Measurements from ENCODE around the gene SLC35B1.
"Not testable (repeated sequence)": the region's sequence is repeated elsewhere in the genome, so short reads cannot be mapped to it uniquely, and the experiment has no call there.

SLC35B1 gene

DNA sequence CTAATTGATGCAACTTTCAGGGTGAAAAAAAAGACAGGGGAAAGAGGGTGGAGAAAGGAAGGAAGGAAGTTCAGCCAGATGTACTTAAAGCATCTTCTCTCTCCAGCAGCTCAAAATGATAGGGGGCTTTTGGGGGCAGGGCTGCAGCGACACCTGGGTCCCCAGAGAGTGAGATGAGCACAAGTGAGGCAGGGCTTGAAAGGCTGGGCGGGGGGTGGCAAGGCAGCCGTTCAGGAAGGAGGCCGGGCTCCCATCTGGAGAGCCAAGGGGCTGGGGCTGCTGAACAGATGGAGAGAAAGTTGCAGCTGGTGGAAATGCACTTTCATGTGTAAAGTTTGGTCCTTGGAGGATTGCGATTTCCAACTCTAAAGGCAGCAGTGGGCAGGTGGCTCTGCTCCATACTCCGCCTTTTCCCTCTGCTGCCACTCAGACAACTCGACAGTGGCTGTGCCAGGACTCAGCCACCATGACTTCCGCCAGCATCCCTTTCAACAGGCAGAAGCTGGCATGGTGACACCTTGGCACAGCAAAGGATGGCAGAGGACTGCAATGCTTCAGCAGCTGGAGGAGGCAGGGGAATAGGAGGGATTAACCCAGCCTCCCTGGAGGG lies 7.7 kb downstream of the SLC35B1 start:
- DNase-seq (ENCODE audit: low spot score): no peak

DNA sequence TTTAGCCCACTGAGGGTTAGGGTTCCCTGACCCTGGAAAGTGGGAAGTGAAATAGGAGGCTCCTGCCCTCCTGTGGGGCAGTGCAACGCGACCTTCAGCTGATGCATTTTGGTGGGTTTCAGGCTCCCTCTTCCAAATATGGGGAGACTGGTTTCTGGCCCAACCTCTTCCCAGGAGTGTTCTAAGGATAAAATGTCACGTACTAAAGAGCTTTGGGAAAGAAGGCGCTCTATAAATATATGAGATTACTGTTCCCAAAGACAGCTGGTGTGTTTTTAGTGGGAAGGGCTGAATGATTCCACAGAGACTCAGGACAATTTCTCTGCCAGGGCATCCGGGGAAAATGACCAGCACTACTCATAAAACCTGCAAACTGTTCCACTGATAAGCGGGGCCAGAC lies 9.8 kb downstream of the SLC35B1 start:
- DNase-seq (ENCODE audit: low spot score): no peak

DNA sequence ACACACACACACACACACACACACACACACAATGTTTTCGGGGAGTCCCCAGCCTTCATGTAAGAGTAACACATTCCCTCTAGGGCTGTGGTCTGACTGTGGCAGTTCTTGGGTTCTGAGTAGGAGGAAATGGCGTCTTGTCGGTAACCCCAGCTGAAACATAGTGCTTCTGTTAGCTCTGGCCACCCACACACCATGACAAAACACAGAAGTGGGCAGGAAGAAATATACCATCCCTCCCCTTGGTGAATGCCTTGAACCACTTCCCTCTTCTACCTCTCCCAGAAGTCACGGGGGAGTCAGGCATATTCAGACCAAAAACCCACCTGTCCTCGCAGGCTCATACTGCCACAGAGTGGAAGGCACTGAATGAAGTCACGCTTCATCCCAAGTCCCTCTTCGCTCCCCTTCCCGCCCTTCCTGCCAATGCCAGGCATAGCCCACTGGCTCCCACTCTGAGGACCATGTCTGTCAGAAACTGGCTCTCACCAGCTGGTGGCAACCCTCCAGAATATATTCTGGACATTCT lies 11.5 kb downstream of the SLC35B1 start:
- no peak for DNase-seq (ENCODE audit: low spot score)

DNA sequence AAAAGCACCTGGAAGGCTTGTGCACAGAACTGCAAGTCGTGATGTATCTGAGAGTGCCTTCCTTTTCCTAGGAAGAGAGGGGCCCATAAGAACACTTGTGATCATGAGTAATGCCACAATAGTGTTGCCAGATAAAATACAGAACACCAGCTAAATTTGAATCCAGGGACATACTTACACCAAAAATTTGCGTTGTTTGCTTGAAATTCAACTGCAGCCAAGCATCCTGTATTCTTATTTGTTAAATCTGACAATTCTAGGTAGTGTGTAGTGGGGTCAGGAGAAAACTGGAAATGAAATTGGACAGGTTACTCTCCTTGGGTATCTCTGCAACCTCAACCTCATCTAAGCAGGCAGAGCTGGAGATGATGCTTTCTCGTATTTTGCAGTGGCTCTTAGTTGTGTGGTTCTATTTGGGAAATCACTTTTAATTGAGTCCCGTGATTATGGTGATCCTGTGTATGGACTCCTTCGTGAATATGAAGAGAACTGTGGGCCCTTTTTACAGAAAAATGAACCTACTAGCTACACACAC lies 12.0 kb downstream of the SLC35B1 start:
- DNase-seq (ENCODE audit: low spot score): no peak

DNA sequence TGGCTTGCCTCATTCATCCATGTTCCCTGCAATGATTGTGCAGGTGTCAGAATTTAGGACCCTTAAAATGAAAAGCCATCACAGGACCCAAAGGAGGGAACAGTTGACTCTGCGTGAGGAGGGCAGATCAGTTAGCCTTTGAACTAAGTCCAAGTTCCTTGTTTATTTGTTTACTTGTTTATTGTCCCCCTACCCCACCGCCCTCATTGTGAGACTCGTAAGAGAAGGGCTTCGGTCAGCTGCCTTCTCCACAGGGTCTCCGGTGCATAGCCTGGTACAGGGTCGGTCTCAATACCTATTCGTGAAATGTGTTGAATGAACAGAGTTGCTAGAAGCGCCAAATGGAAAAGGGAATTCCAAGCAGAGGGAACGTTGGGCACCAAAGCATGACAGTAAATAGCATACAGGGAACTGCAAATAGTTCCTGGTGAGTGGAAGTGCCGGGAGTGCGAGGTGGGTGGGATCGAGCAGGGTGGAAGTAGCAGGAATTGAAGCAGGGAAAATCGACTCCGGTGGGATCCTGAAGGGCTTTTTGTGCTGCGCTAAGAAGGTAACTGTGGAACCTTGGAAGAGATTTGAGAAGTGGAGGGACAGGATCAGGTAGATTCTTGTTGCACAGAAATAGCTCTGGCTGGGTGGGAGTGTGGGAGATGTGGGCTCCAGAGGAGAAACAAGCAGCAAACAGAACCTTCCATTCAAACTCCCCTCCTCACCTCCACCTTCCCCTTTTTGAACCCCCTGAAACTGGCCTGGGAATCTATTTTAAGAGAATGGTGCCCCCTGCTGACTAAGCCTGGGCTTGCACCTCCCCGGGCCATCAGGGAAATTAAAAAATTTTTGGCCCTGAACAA lies 12.7 kb downstream of the SLC35B1 start:
- DNase-seq (ENCODE audit: low spot score): no peak

DNA sequence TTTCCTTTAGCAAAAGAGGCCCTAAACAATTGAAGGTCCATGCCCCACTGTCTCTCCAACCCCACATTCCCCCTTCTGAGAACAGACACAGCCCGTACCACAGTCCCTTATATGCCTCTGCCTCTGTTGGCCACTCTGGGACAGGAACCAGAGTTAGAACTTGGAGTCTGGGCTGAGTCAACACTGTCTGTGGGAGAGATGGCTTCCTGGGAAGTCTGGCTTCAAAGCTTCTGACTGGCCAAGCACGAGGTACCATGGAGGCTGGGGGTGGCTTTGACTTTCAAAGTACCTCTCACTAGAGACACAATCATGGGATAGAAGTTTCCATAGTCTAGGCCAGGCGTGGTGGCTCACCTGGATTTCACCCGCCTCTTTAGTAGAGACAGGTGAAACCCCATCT lies 15.0 kb downstream of the SLC35B1 start:
- DNase-seq (ENCODE audit: low spot score): no peak

DNA sequence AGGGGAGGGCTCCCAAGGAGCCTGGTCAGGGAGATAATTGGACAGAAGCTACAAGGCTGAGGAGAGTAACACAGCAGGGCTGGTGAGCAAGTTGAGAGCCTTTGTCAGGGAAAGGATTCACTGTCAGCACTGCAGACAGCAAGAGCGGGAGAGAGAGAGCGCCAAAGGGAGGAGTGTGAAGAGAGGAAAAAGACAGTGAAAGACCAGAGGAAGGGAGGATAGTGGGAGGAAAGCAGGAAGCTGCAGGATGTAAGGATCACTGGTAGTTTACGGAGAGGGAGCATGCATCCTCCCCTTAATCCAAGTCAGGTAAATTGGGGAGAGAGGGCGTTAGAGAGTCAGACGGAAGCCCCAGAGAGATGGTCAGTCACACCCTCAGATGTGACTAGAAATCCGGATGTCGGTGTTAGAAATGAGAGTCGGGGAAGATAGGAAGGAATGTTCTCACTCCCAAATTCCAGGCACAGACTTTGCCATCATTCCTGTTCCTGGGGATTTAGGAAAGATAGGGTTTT lies 16.0 kb downstream of the SLC35B1 start:
- DNase-seq (ENCODE audit: low spot score): no peak

DNA sequence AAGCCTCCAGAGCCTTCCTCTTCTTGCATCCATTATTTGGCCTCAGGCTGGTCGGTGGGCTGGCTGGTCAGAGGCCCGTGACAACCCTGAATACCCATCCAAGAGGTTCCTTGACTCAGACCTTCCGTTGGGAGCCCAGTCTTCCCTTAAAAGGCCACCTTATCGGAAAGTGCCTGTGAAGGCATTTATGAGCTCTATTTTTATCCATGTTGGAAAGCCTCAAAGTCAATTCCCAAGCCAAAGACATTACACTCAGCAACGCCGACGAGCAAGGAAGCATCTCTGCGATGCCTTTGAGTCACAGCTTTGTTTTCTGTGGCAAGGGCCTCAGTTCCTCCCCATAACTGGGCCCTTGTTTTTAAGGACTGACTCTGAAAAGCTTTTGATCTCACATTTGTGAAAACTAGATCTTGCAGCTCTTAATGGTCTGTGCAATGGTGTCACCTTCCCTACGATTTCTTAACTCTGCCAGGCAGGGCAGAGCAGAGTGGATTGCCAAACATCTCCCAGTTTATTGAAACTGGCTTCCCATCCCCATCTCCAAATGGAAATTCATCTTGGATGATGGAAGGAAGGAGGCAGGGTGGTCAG lies 16.6 kb downstream of the SLC35B1 start:
- DNase-seq (ENCODE audit: low spot score): no peak

DNA sequence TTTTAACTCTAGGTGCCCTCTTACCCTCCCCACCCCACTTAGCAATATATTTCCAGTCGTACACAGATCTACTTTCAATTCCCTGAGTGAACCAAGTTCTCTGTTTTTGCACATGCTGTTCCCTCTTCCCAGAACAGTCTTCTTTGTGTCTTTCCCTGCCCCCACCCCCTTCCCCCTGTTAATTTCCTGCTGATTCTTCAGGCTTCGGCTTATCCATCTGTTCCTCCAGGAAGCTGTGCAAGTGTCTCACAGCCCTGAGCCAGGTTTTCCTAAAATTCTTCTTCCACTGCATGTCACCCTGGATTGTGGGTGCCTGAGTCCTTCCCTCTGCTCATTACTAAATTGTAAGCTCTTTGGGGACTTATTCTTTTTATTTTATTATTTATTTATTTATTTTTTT lies 17.5 kb downstream of the SLC35B1 start:
- DNase-seq (ENCODE audit: low spot score): no peak

DNA sequence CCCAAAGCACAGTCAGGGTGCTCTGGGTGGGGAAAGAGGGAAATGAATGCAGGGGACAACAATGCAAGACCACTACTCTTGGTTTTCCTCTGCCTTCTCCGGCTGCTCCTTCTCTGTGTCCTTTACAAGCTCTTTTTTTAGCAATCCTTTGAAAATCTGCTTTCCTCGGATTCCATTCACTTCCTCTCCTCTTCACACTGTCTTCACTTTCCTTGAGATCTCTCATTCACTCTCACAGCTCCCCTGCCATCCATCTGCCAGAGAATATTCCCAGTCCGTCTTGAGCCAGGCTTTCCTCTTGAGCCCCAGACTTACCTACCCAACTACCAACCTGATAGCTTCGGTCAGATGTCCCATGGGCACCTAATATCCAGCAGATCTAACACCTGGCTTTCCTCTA lies 18.9 kb downstream of the SLC35B1 start:
- DNase-seq (ENCODE audit: low spot score): no peak

DNA sequence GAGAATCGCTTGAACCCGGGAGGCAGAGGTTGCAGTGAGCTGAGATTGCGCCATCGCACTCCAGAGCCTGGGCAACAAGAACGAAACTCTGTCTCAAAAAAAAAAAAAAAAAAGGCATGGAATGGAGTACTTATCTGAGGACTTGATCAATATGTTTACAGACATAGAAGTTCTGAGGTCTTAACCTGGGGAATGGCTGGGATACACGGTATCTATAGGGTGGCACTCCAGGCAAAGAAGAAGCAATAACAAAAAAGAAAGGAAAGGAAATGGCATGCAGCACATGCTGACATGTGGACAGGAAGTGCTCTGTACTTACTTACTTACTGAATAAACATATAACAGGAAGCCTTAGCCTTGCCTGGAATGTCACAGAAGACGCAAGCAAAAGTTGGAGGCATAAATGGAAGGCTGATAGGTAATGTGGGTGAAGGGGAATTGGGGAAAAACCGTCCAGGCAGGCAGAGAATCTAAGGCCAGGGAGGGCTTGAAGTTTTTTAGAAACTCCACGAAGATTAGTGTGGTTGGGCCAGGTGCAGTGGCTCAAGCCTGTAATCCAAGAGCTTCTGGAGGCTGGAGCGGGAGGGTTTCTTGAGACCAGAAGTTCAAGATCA lies 19.8 kb downstream of the SLC35B1 start:
- no peak for DNase-seq (ENCODE audit: low spot score)

DNA sequence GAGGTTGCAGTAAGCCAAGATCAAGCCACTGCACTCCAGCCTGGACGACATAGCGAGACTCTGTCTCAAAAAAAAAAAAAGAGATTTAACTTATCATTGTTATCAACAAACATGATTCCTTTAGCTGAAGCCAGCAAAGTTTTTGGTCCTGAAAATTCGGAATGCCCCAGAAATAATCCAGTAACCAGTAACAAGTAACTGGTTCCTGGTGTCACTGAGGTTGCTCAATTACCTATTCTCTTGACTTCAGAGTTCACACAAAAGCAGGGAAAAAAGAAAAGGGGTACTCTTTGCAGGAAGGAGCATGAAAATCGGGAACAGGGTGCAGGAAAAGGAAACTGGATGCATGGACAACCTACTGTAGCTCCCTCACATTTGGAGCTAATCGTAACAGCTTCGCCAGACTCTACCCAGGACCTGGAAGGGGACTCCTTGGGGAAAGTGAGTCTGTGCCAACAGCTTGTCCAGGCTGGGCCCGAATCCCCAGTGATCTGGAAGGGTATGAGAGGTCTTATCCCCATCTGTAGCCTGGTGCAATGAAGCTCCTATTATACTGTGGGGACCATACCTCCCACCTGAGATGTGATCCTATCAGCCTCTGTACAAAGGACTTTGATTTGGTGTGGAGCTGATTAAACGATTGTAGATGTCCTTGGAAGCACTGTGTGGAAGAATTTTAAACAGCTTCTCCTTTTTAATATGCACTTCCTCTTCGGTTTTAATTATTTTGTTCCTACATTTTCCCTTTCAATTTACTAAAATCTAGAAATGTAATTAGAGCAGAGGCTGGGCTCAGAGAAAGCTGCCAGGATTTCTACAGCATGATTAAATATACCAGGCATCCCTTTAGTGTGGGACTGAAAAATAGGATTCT lies 26.4 kb downstream of the SLC35B1 start:
- DNase-seq (ENCODE audit: low spot score): no peak

DNA sequence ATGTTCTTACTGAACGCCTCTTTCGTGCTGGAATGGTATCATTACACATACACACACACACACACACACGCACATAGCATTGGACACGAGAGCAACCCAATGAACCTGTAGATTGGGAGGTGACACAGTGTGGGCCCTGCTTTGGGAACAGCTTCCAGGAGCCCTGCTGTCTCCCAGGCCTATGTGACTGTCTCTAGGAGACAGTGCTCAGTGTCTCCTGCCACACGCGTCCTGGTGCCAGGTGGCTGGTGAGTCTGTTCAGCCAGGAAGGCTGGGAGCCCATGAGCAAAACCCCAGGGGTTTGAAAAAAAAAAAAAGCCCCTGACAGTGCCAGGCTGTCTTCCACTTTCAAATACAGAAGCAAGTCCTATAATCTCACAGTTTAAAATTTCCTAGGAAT lies 27.4 kb downstream of the SLC35B1 start:
- DNase-seq (ENCODE audit: low spot score): no peak

DNA sequence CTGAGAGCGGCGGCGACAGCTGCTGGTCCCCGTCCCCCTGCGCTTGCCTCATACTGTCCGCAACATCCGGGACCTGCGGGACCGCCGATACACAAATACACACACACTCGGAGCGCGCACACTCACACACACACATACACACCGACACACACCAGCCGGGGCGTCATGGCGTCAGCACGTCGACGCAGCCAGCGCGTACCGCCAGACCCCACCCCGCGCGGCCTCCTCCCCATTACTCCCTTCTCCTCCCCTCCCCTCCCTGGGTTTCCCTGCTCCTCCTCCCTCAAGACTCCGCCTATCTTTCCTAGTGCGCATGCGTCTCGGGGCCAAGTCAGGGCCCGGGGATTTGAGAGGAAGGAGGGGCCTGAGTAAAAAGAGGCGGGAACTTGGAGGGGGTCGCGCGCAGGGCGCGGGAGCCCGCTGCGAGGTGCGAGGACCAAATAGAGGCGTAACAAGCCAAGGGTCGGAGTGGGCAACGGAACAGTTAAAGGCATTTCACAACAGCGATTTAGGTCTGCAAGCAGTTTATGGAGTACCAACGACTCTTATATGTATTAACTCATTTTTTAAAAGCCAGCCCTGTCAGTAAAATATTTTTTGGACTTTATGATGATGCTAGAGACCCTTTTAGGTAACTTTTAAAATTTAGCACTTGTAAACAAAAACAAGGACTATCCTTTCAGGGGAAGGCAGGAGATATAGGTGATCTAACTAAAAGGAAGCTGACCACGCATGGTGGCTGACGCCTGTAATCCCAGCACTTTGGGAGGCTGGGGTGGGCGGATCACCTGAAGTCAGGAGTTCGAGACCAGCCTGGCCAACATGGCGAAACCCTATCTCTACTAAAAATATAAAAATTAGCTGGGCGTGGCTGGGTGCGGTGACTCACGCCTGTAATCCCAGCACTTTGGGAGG lies 29.6 kb downstream of the SLC35B1 start, which contains the start of gene SPOP:
Gene SPOP (minus strand): TSS at position 165 of the 915 bp plus-strand sequence. CDS start 55,287 bp downstream, outside the sequence.
- DNase-seq (ENCODE audit: low spot score): peak; percentile 99

DNA sequence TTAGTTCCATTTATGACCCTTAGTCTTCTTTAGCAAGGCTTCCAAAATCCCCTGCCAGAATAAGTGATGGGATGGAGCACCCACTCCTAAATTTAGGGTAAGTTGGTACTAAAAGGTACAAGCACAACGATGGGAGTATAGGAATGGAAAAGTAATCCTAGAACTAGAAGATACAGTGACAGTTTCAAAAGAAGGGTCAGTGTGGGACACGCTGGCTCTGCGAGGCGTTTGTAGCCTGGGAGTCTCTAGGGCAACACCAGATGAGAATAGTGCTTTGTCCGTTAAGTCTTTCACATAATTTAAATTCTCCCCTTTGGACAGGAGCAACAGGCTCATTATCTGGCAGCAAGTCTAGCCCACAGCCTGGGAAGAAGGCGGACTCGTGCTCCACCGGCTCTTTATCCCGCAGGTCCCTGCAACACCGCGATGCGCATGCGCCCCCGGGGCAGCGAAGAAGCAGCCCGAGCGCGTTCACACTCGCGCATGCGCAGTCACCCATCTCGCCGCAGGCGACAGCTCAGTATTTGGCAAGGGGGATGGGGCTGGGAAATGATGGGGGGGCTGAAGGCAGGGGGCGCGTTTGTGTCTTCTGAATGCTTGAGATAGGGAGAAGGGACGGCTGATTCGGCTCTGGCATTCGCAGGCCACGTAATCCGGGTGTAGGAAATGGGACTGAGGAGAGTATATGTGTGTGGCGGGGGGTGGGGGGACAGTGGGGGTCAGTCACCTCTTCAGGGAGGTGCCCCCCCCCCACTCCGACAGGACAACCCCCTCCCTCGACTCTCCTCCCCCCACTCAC lies 30.4 kb downstream of the SLC35B1 start:
- DNase-seq (ENCODE audit: low spot score): peak; percentile 94

DNA sequence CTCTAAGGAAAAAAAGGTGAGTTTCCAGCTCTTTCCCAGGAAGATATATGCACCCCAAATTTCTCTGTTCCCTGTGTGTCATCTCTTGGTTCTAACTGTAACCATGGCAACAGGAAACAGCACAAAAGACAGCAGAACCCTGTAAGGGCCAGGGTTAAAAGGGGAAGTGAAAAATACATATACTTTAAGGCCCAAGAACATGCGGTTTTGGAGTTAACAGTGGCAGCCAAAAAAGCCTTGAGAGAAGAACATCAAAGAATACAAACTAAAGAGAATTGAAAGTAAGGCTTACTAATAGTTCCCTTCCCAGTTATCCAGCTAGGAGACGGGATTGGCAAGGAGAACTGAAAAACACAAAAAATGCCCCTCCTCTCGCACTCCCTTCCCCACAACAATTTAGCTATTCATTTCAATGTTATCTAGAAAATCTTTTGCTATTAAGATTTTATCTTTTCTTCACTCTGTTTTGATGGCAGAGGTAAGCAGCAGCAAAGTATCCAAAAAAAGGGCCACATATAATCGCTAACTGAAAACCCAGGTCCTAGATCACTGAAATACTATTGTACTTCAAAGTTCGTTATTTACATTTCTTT lies 31.4 kb downstream of the SLC35B1 start:
- DNase-seq (ENCODE audit: low spot score): peak; percentile 68

DNA sequence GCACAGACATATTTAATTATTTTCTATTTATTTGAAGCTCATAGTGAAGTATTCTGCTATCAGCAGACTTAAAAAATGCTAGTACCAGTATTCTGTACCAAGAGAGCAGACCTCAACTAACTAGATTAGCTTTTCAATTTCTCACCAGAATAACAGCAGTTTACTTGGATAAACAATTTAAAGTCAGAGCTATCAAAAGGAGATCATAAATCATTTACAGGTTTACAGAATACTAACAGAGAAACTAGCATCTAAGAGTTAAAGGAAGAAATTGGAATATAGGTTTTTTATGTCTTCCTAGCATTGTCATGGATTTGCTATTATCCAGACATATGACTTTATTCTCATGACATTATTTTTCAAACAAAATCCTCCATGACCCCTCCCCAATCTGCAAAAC lies 33.3 kb downstream of the SLC35B1 start:
- no peak for DNase-seq (ENCODE audit: low spot score)

DNA sequence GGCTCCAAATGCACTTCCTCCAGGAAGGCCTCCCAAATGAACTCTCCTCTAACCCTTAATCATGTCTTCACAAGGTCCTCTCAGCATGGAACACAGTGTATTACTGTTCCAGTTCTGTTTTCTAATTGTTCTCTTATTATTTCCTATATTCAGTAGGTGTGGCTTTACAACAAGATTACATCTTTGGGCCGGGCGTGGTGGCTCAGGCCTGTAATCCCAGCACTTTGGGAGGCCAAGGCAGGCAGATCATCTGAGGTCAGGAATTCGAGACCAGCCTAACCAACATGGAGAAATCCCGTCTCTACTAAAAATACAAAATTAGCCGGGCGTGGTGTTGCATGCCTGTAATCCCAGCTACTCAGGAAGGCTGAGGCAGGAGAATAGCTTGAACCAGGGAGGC lies 34.1 kb downstream of the SLC35B1 start:
- not testable (repeated sequence) for DNase-seq (ENCODE audit: low spot score)

DNA sequence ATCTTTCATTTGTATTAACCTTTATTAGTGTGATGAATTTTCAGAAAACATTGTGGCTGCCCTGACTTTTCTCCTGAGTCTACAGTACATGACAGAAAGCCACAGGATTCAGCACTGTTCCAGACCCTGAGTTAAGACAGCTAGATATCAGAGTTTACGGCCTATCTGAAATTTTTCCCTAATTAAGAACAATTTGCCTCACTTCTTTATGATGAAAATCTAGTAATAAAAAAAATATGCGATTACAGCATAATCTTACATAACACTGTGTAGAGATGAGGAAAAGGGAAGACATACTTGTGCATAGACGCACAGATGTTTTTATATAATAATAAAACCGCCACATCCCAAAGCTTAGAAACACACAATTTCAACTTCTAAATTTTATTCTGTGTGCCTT lies 37.1 kb downstream of the SLC35B1 start:
- DNase-seq (ENCODE audit: low spot score): no peak

All from globus pallidus (tissue), 1 donor.